CD4-positive, CD25-positive, alpha-beta regulatory T cell (primary cell): ENCODE data around the gene DPYD. TPM values are rescaled to one million over a fixed set of nuclear protein-coding genes. Genes with fewer than 3 reads are reported as not detected.

Source experiments
- ATAC-seq, 2 donors: fragments of 150-1000 bp; cut with Tn5 transposase; one replicate each; pipeline ENCODE4 v1.10.0; 2021; ENCODE audit warnings: low read depth in 2 of 2, moderate number of reproducible peaks in 2 of 2, moderate library complexity in 1 of 2
- DNase-seq, 3 donors: peaks; one replicate each; pipeline versions ENCODE4 v3.0.0 to v3.0.0-alpha.2; 2012 to 2022; ENCODE audit warnings: mixed read lengths in 1 of 3
- H3K27ac ChIP-seq: one replicate; pipeline ENCODE4 v1.7.0; 2013; ENCODE audit warnings: mild to moderate bottlenecking, low read length; ENCODE audit not compliant: insufficient read depth, poor library complexity, severe bottlenecking
- H3K27me3 ChIP-seq: one replicate; pipeline ENCODE4 v1.7.0; 2013; ENCODE audit warnings: low read length; ENCODE audit not compliant: control insufficient read depth, insufficient read depth
- H3K36me3 ChIP-seq: one replicate; pipeline ENCODE4 v1.7.0; 2013; ENCODE audit warnings: mild to moderate bottlenecking, low read length, moderate library complexity; ENCODE audit not compliant: control insufficient read depth, insufficient read depth
- H3K4me1 ChIP-seq: 2 replicates; pipeline ENCODE4 v1.7.0; 2013; ENCODE audit warnings: mild to moderate bottlenecking, low read length; ENCODE audit not compliant: insufficient read depth, control insufficient read depth, poor library complexity, severe bottlenecking
- H3K4me3 ChIP-seq: one replicate; pipeline ENCODE4 v1.7.0; 2013; ENCODE audit warnings: low read depth, mild to moderate bottlenecking, low read length, moderate library complexity
- H3K9me3 ChIP-seq, 2 experiments: 1 replicate in 1 of 2; 2 replicates in 1 of 2; pipeline ENCODE4 v1.7.0; 2013; ENCODE audit warnings: low read length in 2 of 2, mild to moderate bottlenecking in 1 of 2, moderate library complexity in 1 of 2; ENCODE audit not compliant: control insufficient read depth in 2 of 2
- H3K27ac Mint-ChIP-seq, 3 donors: one replicate each; pipeline ENCODE4 v1.8.0; 2020 to 2022; ENCODE audit warnings: mild to moderate bottlenecking in 3 of 3, mixed read lengths in 3 of 3, moderate library complexity in 2 of 3
- H3K27me3 Mint-ChIP-seq: one replicate; pipeline ENCODE4 v1.8.0; 2022; ENCODE audit warnings: mild to moderate bottlenecking, mixed read lengths
- H3K36me3 Mint-ChIP-seq: one replicate; pipeline ENCODE4 v1.8.0; 2020; ENCODE audit warnings: mixed read lengths
- H3K4me1 Mint-ChIP-seq, 4 donors: one replicate each; pipeline ENCODE4 v1.8.0; 2020 to 2022; ENCODE audit warnings: mixed read lengths in 4 of 4, mild to moderate bottlenecking in 1 of 4
- H3K4me3 Mint-ChIP-seq, 4 donors: one replicate each; pipeline ENCODE4 v1.8.0; 2020 to 2022; ENCODE audit warnings: mild to moderate bottlenecking in 4 of 4, mixed read lengths in 4 of 4, moderate library complexity in 3 of 4
- H3K9me3 Mint-ChIP-seq, 7 donors: one replicate each; pipeline ENCODE4 v1.8.0; 2020 to 2022; ENCODE audit warnings: mixed read lengths in 7 of 7, mild to moderate bottlenecking in 3 of 7, moderate library complexity in 2 of 7
- polyA plus RNA-seq, 4 donors: library from polyadenylated mRNA; unstranded; fragments of 300-500 nt; fragmentation: Illumina TruSeq; gene quantifications; one replicate each; pipeline ENCODE4 v1.2.3, GENCODE V29; 2021
- total RNA-seq: library from RNA; stranded (reverse); gene quantifications from one replicate; pipeline ENCODE4 v1.2.3, GENCODE V29; 2022

DPYD gene
- total and polyA plus RNA-seq, 5 donors from 2014 or later: 47.6 to 87.3 (median 55.2) TPM

GRCh38 chr1:97306504-97306903 is 614.3 kb downstream of the DPYD start:
- no peak for DNase-seq
- no peak overlapping the region for H3K27ac Mint-ChIP-seq
- H3K4me1 ChIP-seq: no peaks in the 10 kb centered on the region
- no peak overlapping the region for H3K27ac ChIP-seq
- no peak overlapping the region for H3K4me3 ChIP-seq
- H3K36me3 ChIP-seq: peaks cover 18% of the 10 kb centered on the region
- no peaks in the 10 kb centered on the region for H3K9me3 ChIP-seq
- H3K4me3 Mint-ChIP-seq: no peak overlapping the region
- ATAC-seq: no peak
- no peaks in the 10 kb centered on the region for H3K27me3 Mint-ChIP-seq
- no peaks in the 10 kb centered on the region for H3K27me3 ChIP-seq
- H3K9me3 Mint-ChIP-seq: peaks cover 0 to 1% (median 0%) of the 10 kb centered on the region in 7 donors
- peaks cover 38% of the 10 kb centered on the region for H3K36me3 Mint-ChIP-seq
- H3K4me1 Mint-ChIP-seq: no peaks in the 10 kb centered on the region

DNA sequence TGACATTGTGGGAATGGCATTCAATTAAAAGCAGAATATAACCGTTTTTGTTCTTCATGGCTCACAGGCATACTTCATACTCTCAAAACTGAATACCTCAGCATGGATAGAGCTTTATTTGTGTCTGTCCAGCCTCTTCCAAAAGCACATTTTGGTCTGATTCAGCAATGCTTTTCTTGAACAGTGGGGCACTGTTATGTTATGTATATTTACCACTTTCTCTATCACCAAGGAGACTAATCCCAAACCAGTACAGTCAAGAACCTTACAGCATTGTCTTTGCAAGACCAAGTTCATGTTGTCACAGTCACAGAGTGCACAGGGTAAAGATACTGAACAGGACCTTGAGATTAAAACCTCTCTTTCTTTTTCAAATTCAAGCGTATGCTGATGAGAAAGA is 616.5 kb downstream of the DPYD start:
- peaks cover 18% of the 10 kb centered on the region for H3K36me3 ChIP-seq
- H3K4me3 Mint-ChIP-seq: no peak overlapping the region
- H3K27ac Mint-ChIP-seq: no peak overlapping the region
- H3K4me1 ChIP-seq: no peaks in the 10 kb centered on the region
- H3K27me3 Mint-ChIP-seq: no peaks in the 10 kb centered on the region
- DNase-seq: no peak
- H3K27me3 ChIP-seq: no peaks in the 10 kb centered on the region
- H3K27ac ChIP-seq: no peak overlapping the region
- H3K4me1 Mint-ChIP-seq: no peaks in the 10 kb centered on the region
- H3K9me3 ChIP-seq: no peaks in the 10 kb centered on the region
- ATAC-seq: no peak
- no peak overlapping the region for H3K4me3 ChIP-seq
- H3K36me3 Mint-ChIP-seq: peaks cover 36% of the 10 kb centered on the region
- H3K9me3 Mint-ChIP-seq: peaks cover 0 to 1% (median 0%) of the 10 kb centered on the region in 7 donors

- Mint-ChIP-seq H3K4me3 (no peak overlapping the region), H3K27me3 (no peaks in the 10 kb centered on the region), H3K27ac (no peak overlapping the region), H3K9me3 (no peaks in the 10 kb centered on the region), H3K4me1 (no peaks in the 10 kb centered on the region), H3K36me3 (peaks cover 25% of the 10 kb centered on the region)
- no peak overlapping the region for H3K4me3 ChIP-seq
- peaks cover 9% of the 10 kb centered on the region for H3K36me3 ChIP-seq
- no peak for DNase-seq
- no peak overlapping the region for H3K27ac ChIP-seq
- no peaks in the 10 kb centered on the region for H3K27me3 ChIP-seq
- ATAC-seq: no peak
- H3K9me3 ChIP-seq: no peaks in the 10 kb centered on the region
- no peaks in the 10 kb centered on the region for H3K4me1 ChIP-seq
Observed at GRCh38 chr1:97298966-97299365, 621.9 kb downstream of the DPYD start.

GRCh38 chr1:97297611-97298010 is 623.2 kb downstream of the DPYD start:
- Histone ChIP-seq H3K9me3 (no peaks in the 10 kb centered on the region), H3K4me1 (no peaks in the 10 kb centered on the region), H3K4me3 (no peak overlapping the region), H3K27me3 (no peaks in the 10 kb centered on the region), H3K27ac (no peak overlapping the region), H3K36me3 (peaks cover 9% of the 10 kb centered on the region)
- DNase-seq (no peak), ATAC-seq (no peak)
- Mint-ChIP-seq H3K4me3 (no peak overlapping the region), H3K27me3 (no peaks in the 10 kb centered on the region), H3K9me3 (no peaks in the 10 kb centered on the region), H3K36me3 (peaks cover 26% of the 10 kb centered on the region), H3K4me1 (no peaks in the 10 kb centered on the region), H3K27ac (no peak overlapping the region)

- peaks cover 34% of the 10 kb centered on the region for H3K36me3 Mint-ChIP-seq
- no peak for ATAC-seq
- no peaks in the 10 kb centered on the region for H3K27me3 Mint-ChIP-seq
- DNase-seq: no peak
- Histone ChIP-seq H3K4me1 (no peaks in the 10 kb centered on the region), H3K36me3 (peaks cover 8% of the 10 kb centered on the region), H3K4me3 (no peak overlapping the region), H3K9me3 (no peaks in the 10 kb centered on the region), H3K27me3 (no peaks in the 10 kb centered on the region), H3K27ac (no peak overlapping the region)
- no peak overlapping the region for H3K4me3 Mint-ChIP-seq
- no peak overlapping the region for H3K27ac Mint-ChIP-seq
- H3K4me1 Mint-ChIP-seq: peaks cover 0 to 11% (median 6%) of the 10 kb centered on the region in 4 donors
- peaks cover 0 to 16% (median 11%) of the 10 kb centered on the region in 7 donors for H3K9me3 Mint-ChIP-seq
Observed at GRCh38 chr1:97281962-97282361, 638.9 kb downstream of the DPYD start.

- Histone ChIP-seq H3K27ac (no peak overlapping the region), H3K9me3 (no peaks in the 10 kb centered on the region), H3K36me3 (peaks cover 8% of the 10 kb centered on the region), H3K4me1 (no peaks in the 10 kb centered on the region), H3K4me3 (no peak overlapping the region), H3K27me3 (no peaks in the 10 kb centered on the region)
- DNase-seq (peak in 1 of 3 donors; percentile 37), ATAC-seq (no peak)
- peaks cover 0 to 13% (median 7%) of the 10 kb centered on the region in 7 donors for H3K9me3 Mint-ChIP-seq
- H3K36me3 Mint-ChIP-seq: peaks cover 53% of the 10 kb centered on the region
- no peaks in the 10 kb centered on the region for H3K27me3 Mint-ChIP-seq
- H3K4me3 Mint-ChIP-seq: no peak overlapping the region
- peaks cover 0 to 11% (median 4%) of the 10 kb centered on the region in 4 donors for H3K4me1 Mint-ChIP-seq
- H3K27ac Mint-ChIP-seq: no peak overlapping the region
Observed at GRCh38 chr1:97277891-97278654, 642.8 kb downstream of the DPYD start.

GRCh38 chr1:97271916-97272788 is 648.7 kb downstream of the DPYD start:
- Histone ChIP-seq H3K27ac (no peak overlapping the region), H3K9me3 (no peaks in the 10 kb centered on the region), H3K4me3 (no peak overlapping the region), H3K36me3 (no peaks in the 10 kb centered on the region), H3K27me3 (no peaks in the 10 kb centered on the region), H3K4me1 (no peaks in the 10 kb centered on the region)
- Mint-ChIP-seq H3K9me3 (peaks cover 0 to 7% (median 4%) of the 10 kb centered on the region in 7 donors), H3K27ac (no peak overlapping the region), H3K4me1 (peaks cover 0 to 11% (median 0%) of the 10 kb centered on the region in 4 donors), H3K27me3 (no peaks in the 10 kb centered on the region), H3K36me3 (peaks cover 45% of the 10 kb centered on the region), H3K4me3 (no peak overlapping the region)
- no peak for ATAC-seq
- no peak for DNase-seq
